GM12878 (cell line): ENCODE measurements around the gene STX3. TPM values are rescaled to one million over a fixed set of nuclear protein-coding genes. Genes with fewer than 3 reads are reported as not detected.
A peak's percentile ranks its signal among the peaks of the same experiment; 100 is the strongest.

Experiments
- ATAC-seq: fragments of 200-7000 bp; cut with Tn5 transposase; 3 replicates; pipeline ENCODE4 v1.9.1; 2020; ENCODE audit warnings: mild to moderate bottlenecking, moderate library complexity
- BruUV-seq: library from RNA; stranded (reverse); fragments of 400-500 nt; replicated peaks from 2 replicates; lab custom pipeline; 2021; lab: Mats Ljungman, UMichigan
- CTCF ChIA-PET: fragments of 300-600 bp; sonication (Branson Sonifier 250); formaldehyde crosslinking; extraction: SDS; loops from one replicate; lab custom pipeline; 2021; ENCODE audit warnings: inconsistent platforms; lab: Yijun Ruan, JAX
- POLR2A ChIA-PET: fragments of 350-600 bp; formaldehyde crosslinking; extraction: SDS; loops from one replicate; lab custom pipeline; 2021; ENCODE audit warnings: inconsistent platforms; lab: Charles Lee
- RAD21 ChIA-PET: fragments of 300-600 bp; sonication (Branson Sonifier 250); formaldehyde crosslinking; loops from one replicate; lab custom pipeline; 2023; ENCODE audit warnings: antibody characterized with exemption; ENCODE audit not compliant: unreplicated experiment; lab: Charles Lee
- SMC1A ChIA-PET: fragments of 300-600 bp; sonication (Branson Sonifier 250); formaldehyde crosslinking; loops from one replicate; lab custom pipeline; 2023; ENCODE audit not compliant: unreplicated experiment, uncharacterized antibody; lab: Charles Lee
- DNase-seq: peaks from one replicate; pipeline ENCODE4 v3.0.0-alpha.2; 2011; ENCODE audit warnings: low read depth, low spot score
- FAIRE-seq: peaks from 3 replicates; lab custom pipeline; 2011; peaks lifted over from hg19 to GRCh38; lab: Jason Lieb, UNC
- H2AFZ ChIP-seq: 2 replicates; pipeline ENCODE4 v1.6.0; 2011; ENCODE audit warnings: low read depth, low read length, control low read depth; ENCODE audit not compliant: control insufficient read depth
- H3K27ac ChIP-seq: 2 replicates; pipeline ENCODE4 v1.5.1; 2011; ENCODE audit warnings: control low read depth; ENCODE audit not compliant: control insufficient read depth, insufficient read depth
- H3K27me3 ChIP-seq, 2 experiments: replicated peaks in 1 of 2; 2 replicates each; pipeline versions ENCODE4 v1.6.0 to v1.6.1; 2011; ENCODE audit warnings: low read length in 1 of 2; ENCODE audit not compliant: control insufficient read depth in 2 of 2, insufficient read depth in 2 of 2
- H3K36me3 ChIP-seq, 2 experiments: 2 replicates each; pipeline ENCODE4 v1.5.1; 2011; ENCODE audit warnings: low read length in 1 of 2; ENCODE audit not compliant: control insufficient read depth in 2 of 2, insufficient read depth in 2 of 2
- H3K4me1 ChIP-seq: 2 replicates; pipeline ENCODE4 v1.6.1; 2011; ENCODE audit warnings: mild to moderate bottlenecking, low read length, moderate library complexity, mixed read lengths; ENCODE audit not compliant: control insufficient read depth, insufficient read depth
- H3K4me2 ChIP-seq: 2 replicates; pipeline ENCODE4 v1.6.0; 2011; ENCODE audit warnings: control low read depth; ENCODE audit not compliant: control insufficient read depth, insufficient read depth
- H3K4me3 ChIP-seq: fragments of 200-600 bp; sonication (generic); 2 replicates; pipeline ENCODE4 v1.5.1; 2016
- H3K79me2 ChIP-seq: 2 replicates; pipeline ENCODE4 v1.6.0; 2011; ENCODE audit warnings: low read length; ENCODE audit not compliant: control insufficient read depth, insufficient read depth
- H3K9ac ChIP-seq: 2 replicates; pipeline ENCODE4 v1.8.0; 2011; ENCODE audit warnings: low read length, control low read depth, mixed read lengths; ENCODE audit not compliant: control insufficient read depth, insufficient read depth
- H3K9me3 ChIP-seq: replicated peaks from 3 replicates; pipeline ENCODE4 v1.5.1; 2011; ENCODE audit warnings: mild to moderate bottlenecking, low read length; ENCODE audit not compliant: control insufficient read depth, insufficient read depth
- H4K20me1 ChIP-seq: 2 replicates; pipeline ENCODE4 v1.6.0; 2011; ENCODE audit not compliant: control insufficient read depth, insufficient read depth
- JUNB ChIP-seq: IDR thresholded peaks from 2 replicates; pipeline ENCODE4 v1.6.1; 2016; ENCODE audit warnings: antibody characterized with exemption, mild to moderate bottlenecking
- POLR2AphosphoS5 ChIP-seq: IDR thresholded peaks from 2 replicates; pipeline ENCODE4 v1.6.1; 2011; ENCODE audit warnings: mild to moderate bottlenecking, low read length, inconsistent platforms
- SIN3A ChIP-seq: IDR thresholded peaks from 2 replicates; pipeline ENCODE4 v1.6.1; 2012; ENCODE audit warnings: low read depth, low read length, improper control_type of control experiment
- SP1 ChIP-seq: IDR thresholded peaks from one replicate; pipeline ENCODE4 v1.6.1; 2011; ENCODE audit warnings: low read depth, low read length
- ZNF274 ChIP-seq: IDR thresholded peaks from one replicate; pipeline ENCODE4 v1.8.0; 2011; ENCODE audit not compliant: insufficient read length, insufficient read depth
- ZNF384 ChIP-seq: IDR thresholded peaks from 2 replicates; pipeline ENCODE4 v1.6.1; 2012; ENCODE audit warnings: low read depth, mild to moderate bottlenecking, low read length, improper control_type of control experiment, borderline replicate concordance
- WGBS: methylation state at CpG from one replicate; pipeline ENCODE4 v1.1.6; 2016; ENCODE audit warnings: low lambda C conversion rate; ENCODE audit not compliant: insufficient replicate concordance, insufficient coverage; ENCODE audit errors: missing lambda C conversion rate; 5-methylcytosine and 5-hydroxymethylcytosine counted together
- in situ Hi-C: fragments of 300-500 bp; cut with MboI; formaldehyde crosslinking; loops from 9 replicates; pipeline ENCODE4 v1.14.3; 2018; ENCODE audit warnings: mixed read lengths
- intact Hi-C: fragments of 100-400 bp; cut with micrococcal nuclease; formaldehyde crosslinking; loops from one replicate; pipeline ENCODE4 v1.14.2; 2022; ENCODE audit not compliant: unreplicated experiment
- polyA plus RNA-seq, 11 experiments: library from polyadenylated mRNA; depleted of rRNA in 4 of 11; unstranded in 6 of 11; stranded (reverse) in 5 of 11; fragments of >200 nt; fragmentation: Nextera tagmentation in 4 of 11; fragmentation: Illumina TruSeq in 1 of 11; extraction: Ambion mirVana in 4 of 11; extraction: Trizol in 1 of 11; gene quantifications; 1 replicate in 1 of 11; 2 replicates in 10 of 11; pipeline versions ENCODE4 v1.2.1 to v1.2.3, GENCODE V29; 2011 to 2016; ENCODE audit warnings: inconsistent platforms in 2 of 11, missing spikeins in 2 of 11, low read depth in 1 of 11
- total RNA-seq, 4 experiments: library from RNA; depleted of rRNA in 3 of 4; stranded (reverse); fragments of >200 nt in 3 of 4; fragmentation: Illumina TruSeq in 1 of 4; extraction: Trizol in 1 of 4; gene quantifications; 2 replicates each; pipeline versions ENCODE4 v1.2.1 to v1.2.3, GENCODE V29; 2013 to 2021
- TF ChIP-seq, protein P1 (sequence below): fragments of 450-650 bp; IDR thresholded peaks from 2 replicates; pipeline ENCODE4 v1.6.1; 2017; ENCODE audit warnings: mild to moderate bottlenecking, low read depth, inconsistent platforms; ENCODE audit not compliant: poor library complexity, severe bottlenecking
- TF ChIP-seq, protein P2 (sequence below): fragments of 450-650 bp; IDR thresholded peaks from 2 replicates; pipeline ENCODE4 v1.6.1; 2017; ENCODE audit warnings: antibody characterized with exemption, mild to moderate bottlenecking, moderate library complexity
- TF ChIP-seq, protein P3 (sequence below): fragments of 450-650 bp; conservative IDR thresholded peaks from 2 replicates; pipeline ENCODE4 v1.6.1; 2017; ENCODE audit warnings: mild to moderate bottlenecking, moderate library complexity
- TF ChIP-seq, protein P4 (sequence below): fragments of 450-650 bp; IDR thresholded peaks from 2 replicates; pipeline ENCODE4 v1.6.1; 2016; ENCODE audit warnings: mild to moderate bottlenecking
- TF ChIP-seq, protein P5 (sequence below): IDR thresholded peaks from 2 replicates; pipeline ENCODE4 v1.6.1; 2011; ENCODE audit warnings: borderline replicate concordance, low read depth, mild to moderate bottlenecking, moderate library complexity, mixed read lengths, low read length; ENCODE audit not compliant: insufficient read depth; ENCODE audit errors: extremely low read length

The STX3 gene
- total and polyA plus RNA-seq, 10 of the 15 experiments (the other 5 are each of a cell fraction or from before 2014, with no cell fraction given): 0.11 to 2.5 (median 1.1) TPM

DNA sequence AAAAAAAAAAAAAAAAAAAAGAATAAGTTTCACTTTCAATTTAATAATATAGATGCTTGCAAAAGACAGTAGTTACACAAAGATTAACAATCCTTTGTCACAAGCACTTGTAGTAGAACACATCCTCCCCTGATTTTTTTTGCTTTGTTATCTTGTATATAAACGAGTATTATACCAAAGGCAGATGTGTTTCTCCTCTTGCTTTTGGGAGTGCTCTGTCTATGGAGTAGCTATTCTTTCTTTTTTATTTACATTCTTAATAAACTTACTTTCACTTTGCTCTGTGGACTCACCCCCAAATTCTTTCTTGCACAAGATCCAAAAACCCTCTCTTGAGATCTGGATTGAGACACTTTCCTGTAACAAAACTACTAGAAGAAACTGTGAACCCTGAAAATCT lies 58.8 kb downstream of the STX3 start:
- FAIRE-seq: no peak
- intact Hi-C loops: loop anchor here (5.0 kb wide), 2 partner anchors 147 to 257 kb away; partner anchors contain the start of gene PATL1

More for the DNA sequence above, 58.8 kb downstream of the STX3 start:
- no peak overlapping the region for H3K9ac ChIP-seq
- no peak overlapping the region for H3K4me3 ChIP-seq
- DNase-seq (no peak), ATAC-seq (no peak)
- H3K4me1 ChIP-seq: peaks cover 5% of the 10 kb centered on the region
- H2AFZ ChIP-seq: peak overlapping the region; percentile 72
- no peaks in the 10 kb centered on the region for H3K9me3 ChIP-seq
- SMC1A ChIA-PET: no interaction called here
- in situ Hi-C loops: no loop called here
- WGBS: 94% methylated on average over 1 of the region's 1 CpG
- no peak for TF ChIP-seq SP1
- TF ChIP-seq SIN3A: no peak
- no peak for TF ChIP-seq ZNF274
- TF ChIP-seq, protein P1, sequence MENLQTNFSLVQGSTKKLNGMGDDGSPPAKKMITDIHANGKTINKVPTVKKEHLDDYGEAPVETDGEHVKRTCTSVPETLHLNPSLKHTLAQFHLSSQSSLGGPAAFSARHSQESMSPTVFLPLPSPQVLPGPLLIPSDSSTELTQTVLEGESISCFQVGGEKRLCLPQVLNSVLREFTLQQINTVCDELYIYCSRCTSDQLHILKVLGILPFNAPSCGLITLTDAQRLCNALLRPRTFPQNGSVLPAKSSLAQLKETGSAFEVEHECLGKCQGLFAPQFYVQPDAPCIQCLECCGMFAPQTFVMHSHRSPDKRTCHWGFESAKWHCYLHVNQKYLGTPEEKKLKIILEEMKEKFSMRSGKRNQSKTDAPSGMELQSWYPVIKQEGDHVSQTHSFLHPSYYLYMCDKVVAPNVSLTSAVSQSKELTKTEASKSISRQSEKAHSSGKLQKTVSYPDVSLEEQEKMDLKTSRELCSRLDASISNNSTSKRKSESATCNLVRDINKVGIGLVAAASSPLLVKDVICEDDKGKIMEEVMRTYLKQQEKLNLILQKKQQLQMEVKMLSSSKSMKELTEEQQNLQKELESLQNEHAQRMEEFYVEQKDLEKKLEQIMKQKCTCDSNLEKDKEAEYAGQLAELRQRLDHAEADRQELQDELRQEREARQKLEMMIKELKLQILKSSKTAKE: no peak
- TF ChIP-seq, protein P2, sequence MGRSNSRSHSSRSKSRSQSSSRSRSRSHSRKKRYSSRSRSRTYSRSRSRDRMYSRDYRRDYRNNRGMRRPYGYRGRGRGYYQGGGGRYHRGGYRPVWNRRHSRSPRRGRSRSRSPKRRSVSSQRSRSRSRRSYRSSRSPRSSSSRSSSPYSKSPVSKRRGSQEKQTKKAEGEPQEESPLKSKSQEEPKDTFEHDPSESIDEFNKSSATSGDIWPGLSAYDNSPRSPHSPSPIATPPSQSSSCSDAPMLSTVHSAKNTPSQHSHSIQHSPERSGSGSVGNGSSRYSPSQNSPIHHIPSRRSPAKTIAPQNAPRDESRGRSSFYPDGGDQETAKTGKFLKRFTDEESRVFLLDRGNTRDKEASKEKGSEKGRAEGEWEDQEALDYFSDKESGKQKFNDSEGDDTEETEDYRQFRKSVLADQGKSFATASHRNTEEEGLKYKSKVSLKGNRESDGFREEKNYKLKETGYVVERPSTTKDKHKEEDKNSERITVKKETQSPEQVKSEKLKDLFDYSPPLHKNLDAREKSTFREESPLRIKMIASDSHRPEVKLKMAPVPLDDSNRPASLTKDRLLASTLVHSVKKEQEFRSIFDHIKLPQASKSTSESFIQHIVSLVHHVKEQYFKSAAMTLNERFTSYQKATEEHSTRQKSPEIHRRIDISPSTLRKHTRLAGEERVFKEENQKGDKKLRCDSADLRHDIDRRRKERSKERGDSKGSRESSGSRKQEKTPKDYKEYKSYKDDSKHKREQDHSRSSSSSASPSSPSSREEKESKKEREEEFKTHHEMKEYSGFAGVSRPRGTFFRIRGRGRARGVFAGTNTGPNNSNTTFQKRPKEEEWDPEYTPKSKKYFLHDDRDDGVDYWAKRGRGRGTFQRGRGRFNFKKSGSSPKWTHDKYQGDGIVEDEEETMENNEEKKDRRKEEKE: no peak
- no peak for TF ChIP-seq JUNB
- TF ChIP-seq, protein P3, sequence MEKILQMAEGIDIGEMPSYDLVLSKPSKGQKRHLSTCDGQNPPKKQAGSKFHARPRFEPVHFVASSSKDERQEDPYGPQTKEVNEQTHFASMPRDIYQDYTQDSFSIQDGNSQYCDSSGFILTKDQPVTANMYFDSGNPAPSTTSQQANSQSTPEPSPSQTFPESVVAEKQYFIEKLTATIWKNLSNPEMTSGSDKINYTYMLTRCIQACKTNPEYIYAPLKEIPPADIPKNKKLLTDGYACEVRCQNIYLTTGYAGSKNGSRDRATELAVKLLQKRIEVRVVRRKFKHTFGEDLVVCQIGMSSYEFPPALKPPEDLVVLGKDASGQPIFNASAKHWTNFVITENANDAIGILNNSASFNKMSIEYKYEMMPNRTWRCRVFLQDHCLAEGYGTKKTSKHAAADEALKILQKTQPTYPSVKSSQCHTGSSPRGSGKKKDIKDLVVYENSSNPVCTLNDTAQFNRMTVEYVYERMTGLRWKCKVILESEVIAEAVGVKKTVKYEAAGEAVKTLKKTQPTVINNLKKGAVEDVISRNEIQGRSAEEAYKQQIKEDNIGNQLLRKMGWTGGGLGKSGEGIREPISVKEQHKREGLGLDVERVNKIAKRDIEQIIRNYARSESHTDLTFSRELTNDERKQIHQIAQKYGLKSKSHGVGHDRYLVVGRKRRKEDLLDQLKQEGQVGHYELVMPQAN: no peak
- TF ChIP-seq, protein P4, sequence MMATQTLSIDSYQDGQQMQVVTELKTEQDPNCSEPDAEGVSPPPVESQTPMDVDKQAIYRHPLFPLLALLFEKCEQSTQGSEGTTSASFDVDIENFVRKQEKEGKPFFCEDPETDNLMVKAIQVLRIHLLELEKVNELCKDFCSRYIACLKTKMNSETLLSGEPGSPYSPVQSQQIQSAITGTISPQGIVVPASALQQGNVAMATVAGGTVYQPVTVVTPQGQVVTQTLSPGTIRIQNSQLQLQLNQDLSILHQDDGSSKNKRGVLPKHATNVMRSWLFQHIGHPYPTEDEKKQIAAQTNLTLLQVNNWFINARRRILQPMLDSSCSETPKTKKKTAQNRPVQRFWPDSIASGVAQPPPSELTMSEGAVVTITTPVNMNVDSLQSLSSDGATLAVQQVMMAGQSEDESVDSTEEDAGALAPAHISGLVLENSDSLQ: no peak
- TF ChIP-seq, protein P5, sequence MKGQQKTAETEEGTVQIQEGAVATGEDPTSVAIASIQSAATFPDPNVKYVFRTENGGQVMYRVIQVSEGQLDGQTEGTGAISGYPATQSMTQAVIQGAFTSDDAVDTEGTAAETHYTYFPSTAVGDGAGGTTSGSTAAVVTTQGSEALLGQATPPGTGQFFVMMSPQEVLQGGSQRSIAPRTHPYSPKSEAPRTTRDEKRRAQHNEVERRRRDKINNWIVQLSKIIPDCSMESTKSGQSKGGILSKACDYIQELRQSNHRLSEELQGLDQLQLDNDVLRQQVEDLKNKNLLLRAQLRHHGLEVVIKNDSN: no peak
- TF ChIP-seq POLR2AphosphoS5: no peak
- no peak for TF ChIP-seq ZNF384
- POLR2A ChIA-PET: interaction anchor here (0.6 kb wide), 1 partner anchor 42 kb away, joined by 6 read pairs; no protein-coding TSS in a partner anchor
- no TSS peak for BruUV-seq
- H3K27me3 ChIP-seq: no peaks in the 10 kb centered on the region
- RAD21 ChIA-PET: no interaction called here
- H3K36me3 ChIP-seq: no peaks in the 10 kb centered on the region
- CTCF ChIA-PET: interaction anchor here (1.5 kb wide), 1 partner anchor 12 kb away, joined by 4 read pairs; no protein-coding TSS in a partner anchor
- H4K20me1 ChIP-seq: no peaks in the 10 kb centered on the region
- no peak overlapping the region for H3K27ac ChIP-seq
- H3K79me2 ChIP-seq: peaks cover 12% of the 10 kb centered on the region
- no peak overlapping the region for H3K4me2 ChIP-seq
